Measurements from ENCODE around the gene HEXIM1.
A peak's percentile ranks its signal among the peaks of the same experiment; 100 is the strongest.

Gene HEXIM1, protein sequence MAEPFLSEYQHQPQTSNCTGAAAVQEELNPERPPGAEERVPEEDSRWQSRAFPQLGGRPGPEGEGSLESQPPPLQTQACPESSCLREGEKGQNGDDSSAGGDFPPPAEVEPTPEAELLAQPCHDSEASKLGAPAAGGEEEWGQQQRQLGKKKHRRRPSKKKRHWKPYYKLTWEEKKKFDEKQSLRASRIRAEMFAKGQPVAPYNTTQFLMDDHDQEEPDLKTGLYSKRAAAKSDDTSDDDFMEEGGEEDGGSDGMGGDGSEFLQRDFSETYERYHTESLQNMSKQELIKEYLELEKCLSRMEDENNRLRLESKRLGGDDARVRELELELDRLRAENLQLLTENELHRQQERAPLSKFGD

DNA sequence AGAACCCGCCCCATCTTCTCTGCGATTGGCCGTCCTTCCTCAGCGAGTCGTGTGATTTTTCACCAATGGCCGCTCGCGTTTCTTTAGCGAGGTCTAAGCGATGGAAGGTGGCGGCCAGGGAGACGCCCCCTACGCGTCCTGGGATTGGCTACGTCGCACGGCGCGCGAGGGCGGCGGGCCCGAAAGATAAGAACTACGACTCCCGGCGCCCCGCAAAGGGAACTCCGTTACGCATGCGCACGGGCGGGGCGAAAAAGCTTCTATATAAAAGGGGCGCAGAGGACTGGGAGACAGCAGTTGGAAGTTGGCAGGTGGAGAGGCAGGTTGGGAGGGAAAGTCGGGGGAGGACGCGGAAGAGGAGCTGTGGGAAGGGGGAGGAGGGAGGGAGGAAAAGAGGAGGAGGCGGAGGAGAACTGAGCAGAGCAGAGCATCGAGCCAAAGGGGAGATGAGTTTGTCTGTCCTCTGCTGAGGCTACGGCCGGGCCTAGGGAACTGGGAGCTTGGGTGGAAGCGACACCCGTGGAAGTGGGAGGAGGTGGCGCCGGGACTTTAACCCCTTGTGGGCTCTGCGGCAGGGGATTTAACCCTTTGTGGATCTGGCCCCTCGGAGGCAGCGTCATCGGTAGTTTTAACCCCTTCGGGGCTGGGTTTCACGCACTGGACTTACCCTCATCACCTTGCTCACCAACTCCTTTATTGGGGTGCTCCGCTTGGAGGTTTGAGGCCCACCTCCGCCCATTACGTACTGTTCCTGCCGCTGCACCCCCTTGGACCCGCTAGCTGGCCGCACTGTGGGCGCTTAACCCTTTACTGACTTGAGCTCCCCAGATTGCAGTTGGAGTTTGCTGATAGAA is at the start of gene HEXIM1:
TSS of gene HEXIM1 (plus strand) at position 293 of the 854 bp plus-strand sequence. CDS start 716 bp downstream, outside the sequence.
- peak; percentile 100 for DNase-seq (ENCODE audit: low read depth)
- peak within 1 kb of the TSS; percentile 91 for H3K4me3 ChIP-seq (ENCODE audit: low read depth, low read length)
- TF ChIP-seq, protein P1, sequence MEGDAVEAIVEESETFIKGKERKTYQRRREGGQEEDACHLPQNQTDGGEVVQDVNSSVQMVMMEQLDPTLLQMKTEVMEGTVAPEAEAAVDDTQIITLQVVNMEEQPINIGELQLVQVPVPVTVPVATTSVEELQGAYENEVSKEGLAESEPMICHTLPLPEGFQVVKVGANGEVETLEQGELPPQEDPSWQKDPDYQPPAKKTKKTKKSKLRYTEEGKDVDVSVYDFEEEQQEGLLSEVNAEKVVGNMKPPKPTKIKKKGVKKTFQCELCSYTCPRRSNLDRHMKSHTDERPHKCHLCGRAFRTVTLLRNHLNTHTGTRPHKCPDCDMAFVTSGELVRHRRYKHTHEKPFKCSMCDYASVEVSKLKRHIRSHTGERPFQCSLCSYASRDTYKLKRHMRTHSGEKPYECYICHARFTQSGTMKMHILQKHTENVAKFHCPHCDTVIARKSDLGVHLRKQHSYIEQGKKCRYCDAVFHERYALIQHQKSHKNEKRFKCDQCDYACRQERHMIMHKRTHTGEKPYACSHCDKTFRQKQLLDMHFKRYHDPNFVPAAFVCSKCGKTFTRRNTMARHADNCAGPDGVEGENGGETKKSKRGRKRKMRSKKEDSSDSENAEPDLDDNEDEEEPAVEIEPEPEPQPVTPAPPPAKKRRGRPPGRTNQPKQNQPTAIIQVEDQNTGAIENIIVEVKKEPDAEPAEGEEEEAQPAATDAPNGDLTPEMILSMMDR (IDR thresholded peaks at IDR 0.05; ENCODE audit: insufficient read depth, low read depth, low read length, missing control alignments), result no peak

DNA sequence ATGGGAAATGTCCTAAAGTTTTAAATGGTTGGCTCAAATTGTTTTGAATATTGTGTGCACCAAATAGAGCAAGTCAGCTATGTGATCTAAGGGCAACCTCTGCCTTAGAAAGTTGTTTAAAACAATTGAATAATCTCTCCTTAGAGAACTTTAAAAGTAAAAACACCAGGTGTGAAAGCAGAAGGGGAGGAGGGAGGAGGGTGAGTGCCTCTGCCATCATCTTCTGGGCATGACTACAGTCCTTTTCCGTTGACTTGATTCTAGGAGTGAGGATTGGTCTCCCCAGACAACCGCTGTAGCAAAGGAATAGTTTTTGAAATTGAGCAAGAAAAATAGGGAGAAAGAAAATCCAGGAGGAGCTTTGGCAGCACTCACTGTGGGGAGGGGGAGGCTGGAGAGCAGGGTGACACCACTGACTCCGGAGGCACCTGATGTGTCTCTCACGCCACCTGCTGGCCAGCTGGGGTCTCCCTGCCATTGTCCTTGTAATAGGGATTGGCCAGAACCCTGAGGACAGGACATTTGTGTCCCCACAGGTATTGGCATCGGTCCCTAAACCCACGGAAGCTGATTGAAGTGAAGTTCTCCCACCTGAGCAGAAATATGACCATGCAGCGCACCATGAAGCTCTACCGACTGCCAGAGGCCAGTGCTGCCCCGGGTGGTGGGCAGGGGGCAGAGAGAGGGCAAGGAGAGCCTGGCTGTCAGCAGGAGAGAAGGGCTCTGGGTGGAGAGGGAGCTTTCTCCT is 49.2 kb upstream of the HEXIM1 start:
- no peak overlapping the region for H3K4me3 ChIP-seq (ENCODE audit: low read depth, low read length)
- DNase-seq (ENCODE audit: low read depth), result peak; percentile 73
- TF ChIP-seq, protein P1 (IDR thresholded peaks at IDR 0.05; ENCODE audit: insufficient read depth, low read depth, low read length, missing control alignments), result peak; percentile 91

DNA sequence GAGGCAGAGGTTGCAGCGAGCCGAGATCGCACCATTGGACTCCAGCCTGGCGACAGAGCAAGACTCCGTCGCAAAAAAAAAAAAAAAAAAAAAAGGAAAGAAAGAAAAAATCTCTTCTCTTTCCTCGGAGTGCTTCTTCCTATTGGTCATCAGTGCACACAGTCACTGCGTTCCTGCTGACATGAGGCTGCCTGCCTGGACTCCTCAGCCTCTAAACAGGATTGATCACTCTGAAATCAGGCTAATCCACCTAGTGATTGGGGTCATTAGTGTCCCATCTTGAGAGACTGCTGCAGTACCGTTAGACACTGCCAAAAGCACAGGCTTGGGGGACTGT is 46.8 kb upstream of the HEXIM1 start:
- DNase-seq (ENCODE audit: low read depth), result no peak
- no peak overlapping the region for H3K4me3 ChIP-seq (ENCODE audit: low read depth, low read length)
- TF ChIP-seq, protein P1 (IDR thresholded peaks at IDR 0.05; ENCODE audit: insufficient read depth, low read depth, low read length, missing control alignments), result no peak

DNA sequence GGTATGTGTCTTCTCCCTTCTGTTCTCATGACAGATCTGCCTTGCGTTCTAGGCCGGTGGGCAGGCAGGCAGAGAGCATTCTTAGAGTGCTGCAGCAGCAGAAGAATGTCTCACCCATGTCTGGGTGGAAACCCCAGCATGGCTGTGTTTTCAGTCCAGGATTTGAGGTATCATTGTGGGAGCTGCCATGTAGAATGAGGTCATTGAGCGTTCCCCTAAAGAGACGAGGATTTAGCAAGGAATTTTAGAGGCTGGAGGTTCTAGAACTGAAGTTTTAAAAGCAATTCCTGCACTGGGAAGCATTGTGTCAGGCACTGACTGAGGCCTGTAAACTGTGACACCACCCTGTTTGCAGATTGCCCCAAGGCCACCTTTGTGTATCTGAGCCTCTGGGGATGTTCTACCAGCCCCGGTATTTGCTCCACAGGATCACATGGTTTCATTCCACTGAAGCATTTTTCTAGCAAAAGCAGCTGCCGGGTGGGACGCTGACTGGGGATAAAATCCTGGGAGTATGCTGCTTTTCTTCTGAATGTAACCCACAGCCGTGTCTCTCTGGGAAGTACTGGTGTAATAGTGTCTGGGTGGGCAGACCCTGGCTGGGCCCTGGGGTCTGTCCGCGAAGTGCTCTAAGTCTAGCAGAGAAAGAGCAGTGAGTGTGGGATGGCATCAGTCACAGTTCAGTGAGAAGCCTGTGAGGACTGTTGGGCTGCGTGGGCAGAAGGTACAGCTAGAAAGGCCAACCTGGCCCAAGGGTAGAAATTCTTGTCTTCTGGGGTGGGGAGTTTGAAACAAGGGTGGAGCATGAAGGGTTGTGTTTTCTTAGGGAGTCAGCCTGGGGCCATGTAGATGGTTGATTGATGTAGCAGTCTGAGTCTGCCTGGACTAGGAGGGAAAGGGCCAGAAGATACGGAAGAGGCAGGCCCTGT is 46.1 kb upstream of the HEXIM1 start:
- no peak for DNase-seq (ENCODE audit: low read depth)
- no peak overlapping the region for H3K4me3 ChIP-seq (ENCODE audit: low read depth, low read length)
- TF ChIP-seq, protein P1 (IDR thresholded peaks at IDR 0.05; ENCODE audit: insufficient read depth, low read depth, low read length, missing control alignments), result no peak

- no peak overlapping the region for H3K4me3 ChIP-seq (ENCODE audit: low read depth, low read length)
- no peak for DNase-seq (ENCODE audit: low read depth)
- TF ChIP-seq, protein P1 (IDR thresholded peaks at IDR 0.05; ENCODE audit: insufficient read depth, low read depth, low read length, missing control alignments), result no peak
Measured at GRCh38 chr17:45102856-45103255, 45.4 kb upstream of the HEXIM1 start.

Measured in GM12865 (cell line).